NCI-H2171 treated with DMSO at 0.1 percent for 48 hours (cell line): Measurements from ENCODE around the gene EMC9.
A peak's percentile ranks its signal among the peaks of the same experiment; 100 is the strongest.

Experiments used
- DNase-seq: peaks from one replicate; lab custom pipeline; 2025; lab: John Stamatoyannopoulos, UW

Gene EMC9

GRCh38 chr14:24177041-24177825, 35.8 kb upstream of the EMC9 start:
- DNase-seq, result no peak

GRCh38 chr14:24176599-24176998, 35.2 kb upstream of the EMC9 start:
- no peak for DNase-seq

GRCh38 chr14:24172871-24173281, 31.5 kb upstream of the EMC9 start:
- peak; percentile 19 for DNase-seq

- peak; percentile 54 for DNase-seq
Observed at GRCh38 chr14:24172261-24172860, 31.0 kb upstream of the EMC9 start.

- DNase-seq, result peak; percentile 100
Observed at GRCh38 chr14:24171422-24172260, 30.2 kb upstream of the EMC9 start, which contains the start of gene REC8. TSS of gene REC8 (plus strand) at chr14:24172080. CDS start at chr14:24172553, 473 bp downstream.

GRCh38 chr14:24167469-24168114, 26.2 kb upstream of the EMC9 start:
- DNase-seq, result no peak

- no peak for DNase-seq
Observed at GRCh38 chr14:24165785-24166184, 24.4 kb upstream of the EMC9 start.

GRCh38 chr14:24164518-24164991, 23.2 kb upstream of the EMC9 start:
- no peak for DNase-seq

- no peak for DNase-seq
Observed at GRCh38 chr14:24162093-24162492, 20.7 kb upstream of the EMC9 start.

- peak; percentile 97 for DNase-seq
Observed at GRCh38 chr14:24160850-24161804, 19.7 kb upstream of the EMC9 start, which contains the start of gene IRF9. TSS of gene IRF9 (plus strand) at chr14:24161265. CDS start at chr14:24162145, 880 bp downstream.

GRCh38 chr14:24160499-24160849, 19.1 kb upstream of the EMC9 start:
- DNase-seq, result no peak

- no peak for DNase-seq
Observed at GRCh38 chr14:24159777-24160498, 18.5 kb upstream of the EMC9 start.

GRCh38 chr14:24157331-24157730, 15.9 kb upstream of the EMC9 start:
- DNase-seq, result no peak

- no peak for DNase-seq
Observed at GRCh38 chr14:24156840-24157239, 15.4 kb upstream of the EMC9 start.

- DNase-seq, result no peak
Observed at GRCh38 chr14:24155100-24155499, 13.7 kb upstream of the EMC9 start.

- no peak for DNase-seq
Observed at GRCh38 chr14:24151404-24152080, 10.2 kb upstream of the EMC9 start.

GRCh38 chr14:24150993-24151392, 9.6 kb upstream of the EMC9 start:
- DNase-seq, result no peak

GRCh38 chr14:24150567-24150966, 9.2 kb upstream of the EMC9 start:
- no peak for DNase-seq

- DNase-seq, result no peak
Observed at GRCh38 chr14:24150061-24150460, 8.7 kb upstream of the EMC9 start.
